ENCODE measurements around the gene SH2D3C. TPM values are rescaled to one million over a fixed set of nuclear protein-coding genes. Genes with fewer than 3 reads are reported as not detected.
"Not testable (repeated sequence)": the region's sequence is repeated elsewhere in the genome, so short reads cannot be mapped to it uniquely, and the experiment has no call there.

The SH2D3C gene
- total RNA-seq, 1 donor from 2014 or later, result 7.1 TPM

DNA sequence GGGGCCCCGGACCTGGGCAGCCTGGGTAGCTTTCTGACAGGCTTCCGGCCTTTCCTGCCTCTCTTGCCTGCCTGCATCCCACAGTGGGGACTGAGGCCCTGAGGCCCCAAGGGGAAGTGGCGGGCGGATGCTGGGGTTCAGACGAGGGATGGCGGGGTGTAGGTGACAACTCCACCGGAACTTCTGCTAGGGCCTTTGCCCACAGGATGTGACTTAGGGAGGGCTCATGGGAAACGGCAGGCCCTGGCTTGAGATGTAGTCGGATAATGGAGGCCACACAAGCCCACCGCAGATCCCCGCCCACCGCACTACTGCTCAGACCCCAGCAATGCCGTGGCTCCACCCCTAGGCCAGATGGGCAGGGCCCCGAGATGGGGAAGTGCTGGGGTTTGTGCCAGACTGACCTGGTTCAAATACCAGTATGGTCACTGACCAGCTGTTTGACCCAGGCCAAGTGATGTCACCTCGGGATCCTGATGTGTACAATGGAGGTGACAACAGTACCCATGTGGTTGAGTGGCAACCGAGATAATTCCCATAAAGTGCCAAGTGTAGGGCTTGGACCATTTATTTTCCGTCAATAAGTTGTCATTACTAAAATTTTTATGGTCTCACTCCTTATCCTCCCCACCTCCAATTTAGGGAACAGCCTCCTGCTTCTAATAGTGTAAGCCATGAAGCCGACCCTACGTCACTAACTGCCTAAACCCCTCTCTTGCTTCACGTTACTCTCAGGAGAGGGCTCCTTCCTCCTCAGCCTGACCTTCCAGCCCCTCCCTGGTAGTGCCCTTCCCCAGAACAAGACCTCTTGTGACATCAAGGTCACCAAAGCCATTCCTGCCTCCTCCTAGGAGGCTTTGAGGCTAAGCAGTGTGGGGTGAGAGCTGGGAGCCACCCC is 4.9 kb upstream of the SH2D3C start:
- DNase-seq (ENCODE audit: extremely low spot score, unreplicated experiment), result no peak
- Mint-ChIP-seq H3K4me3 (no peak overlapping the region), H3K9me3 (no peaks in the 10 kb centered on the region), H3K4me1 (ENCODE audit: unreplicated experiment) (peaks cover 10% of the 10 kb centered on the region), H3K36me3 (peaks cover 4% of the 10 kb centered on the region), H3K27ac (no peak overlapping the region), H3K27me3 (no peaks in the 10 kb centered on the region)
- TF ChIP-seq, protein P1, sequence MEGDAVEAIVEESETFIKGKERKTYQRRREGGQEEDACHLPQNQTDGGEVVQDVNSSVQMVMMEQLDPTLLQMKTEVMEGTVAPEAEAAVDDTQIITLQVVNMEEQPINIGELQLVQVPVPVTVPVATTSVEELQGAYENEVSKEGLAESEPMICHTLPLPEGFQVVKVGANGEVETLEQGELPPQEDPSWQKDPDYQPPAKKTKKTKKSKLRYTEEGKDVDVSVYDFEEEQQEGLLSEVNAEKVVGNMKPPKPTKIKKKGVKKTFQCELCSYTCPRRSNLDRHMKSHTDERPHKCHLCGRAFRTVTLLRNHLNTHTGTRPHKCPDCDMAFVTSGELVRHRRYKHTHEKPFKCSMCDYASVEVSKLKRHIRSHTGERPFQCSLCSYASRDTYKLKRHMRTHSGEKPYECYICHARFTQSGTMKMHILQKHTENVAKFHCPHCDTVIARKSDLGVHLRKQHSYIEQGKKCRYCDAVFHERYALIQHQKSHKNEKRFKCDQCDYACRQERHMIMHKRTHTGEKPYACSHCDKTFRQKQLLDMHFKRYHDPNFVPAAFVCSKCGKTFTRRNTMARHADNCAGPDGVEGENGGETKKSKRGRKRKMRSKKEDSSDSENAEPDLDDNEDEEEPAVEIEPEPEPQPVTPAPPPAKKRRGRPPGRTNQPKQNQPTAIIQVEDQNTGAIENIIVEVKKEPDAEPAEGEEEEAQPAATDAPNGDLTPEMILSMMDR (conservative IDR thresholded peaks at IDR 0.05), result no peak

DNA sequence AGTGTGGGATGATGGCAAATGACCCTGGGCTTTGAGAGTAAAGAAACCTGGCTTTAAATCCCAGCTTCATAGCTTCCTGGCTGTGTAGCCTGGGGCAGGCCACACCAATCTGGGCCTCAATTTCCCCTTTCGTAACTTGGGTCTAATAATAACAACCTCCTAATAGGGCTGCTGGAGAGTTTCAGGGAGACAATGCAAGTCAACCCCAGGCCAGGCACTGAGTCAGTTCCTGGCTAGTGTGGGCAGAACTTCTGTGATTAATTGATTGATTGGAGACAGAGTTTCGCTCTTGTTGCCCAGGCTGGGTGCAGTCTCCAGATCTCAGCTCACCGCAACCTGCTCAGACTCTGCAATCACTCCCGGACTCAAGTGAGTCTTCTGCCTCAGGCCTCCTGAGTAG is 3.3 kb upstream of the SH2D3C start:
- DNase-seq (ENCODE audit: extremely low spot score, unreplicated experiment), result no peak
- TF ChIP-seq, protein P1 (conservative IDR thresholded peaks at IDR 0.05), result no peak
- Mint-ChIP-seq H3K27ac (no peak overlapping the region), H3K9me3 (no peaks in the 10 kb centered on the region), H3K4me3 (no peak overlapping the region), H3K36me3 (peaks cover 3% of the 10 kb centered on the region), H3K4me1 (ENCODE audit: unreplicated experiment) (peaks cover 7% of the 10 kb centered on the region), H3K27me3 (no peaks in the 10 kb centered on the region)

DNA sequence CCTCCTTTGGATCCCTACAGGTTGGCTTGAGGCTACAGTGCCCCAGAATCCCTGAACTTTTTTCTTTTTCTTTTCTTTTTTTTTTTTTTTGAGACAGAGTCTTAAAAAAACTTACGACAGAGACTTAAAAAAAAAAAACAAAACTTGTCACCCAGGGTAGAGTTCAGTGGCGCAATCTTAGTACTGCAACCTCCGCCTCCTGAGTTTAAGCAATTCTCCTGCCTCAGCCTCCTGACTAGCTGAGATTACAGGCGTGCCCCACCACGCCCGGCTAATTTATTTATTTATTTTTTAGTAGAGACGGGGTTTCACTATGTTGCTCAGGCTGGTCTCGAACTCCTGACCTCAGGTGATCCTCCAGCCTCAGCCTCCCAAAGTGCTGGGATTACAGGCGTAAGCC is 2.4 kb upstream of the SH2D3C start:
- not testable (repeated sequence) for H3K27me3 Mint-ChIP-seq; H3K27ac Mint-ChIP-seq; H3K36me3 Mint-ChIP-seq; H3K4me3 Mint-ChIP-seq; H3K9me3 Mint-ChIP-seq; DNase-seq (ENCODE audit: extremely low spot score, unreplicated experiment); H3K4me1 Mint-ChIP-seq (ENCODE audit: unreplicated experiment)
- TF ChIP-seq, protein P1 (conservative IDR thresholded peaks at IDR 0.05), result peak; percentile 62

DNA sequence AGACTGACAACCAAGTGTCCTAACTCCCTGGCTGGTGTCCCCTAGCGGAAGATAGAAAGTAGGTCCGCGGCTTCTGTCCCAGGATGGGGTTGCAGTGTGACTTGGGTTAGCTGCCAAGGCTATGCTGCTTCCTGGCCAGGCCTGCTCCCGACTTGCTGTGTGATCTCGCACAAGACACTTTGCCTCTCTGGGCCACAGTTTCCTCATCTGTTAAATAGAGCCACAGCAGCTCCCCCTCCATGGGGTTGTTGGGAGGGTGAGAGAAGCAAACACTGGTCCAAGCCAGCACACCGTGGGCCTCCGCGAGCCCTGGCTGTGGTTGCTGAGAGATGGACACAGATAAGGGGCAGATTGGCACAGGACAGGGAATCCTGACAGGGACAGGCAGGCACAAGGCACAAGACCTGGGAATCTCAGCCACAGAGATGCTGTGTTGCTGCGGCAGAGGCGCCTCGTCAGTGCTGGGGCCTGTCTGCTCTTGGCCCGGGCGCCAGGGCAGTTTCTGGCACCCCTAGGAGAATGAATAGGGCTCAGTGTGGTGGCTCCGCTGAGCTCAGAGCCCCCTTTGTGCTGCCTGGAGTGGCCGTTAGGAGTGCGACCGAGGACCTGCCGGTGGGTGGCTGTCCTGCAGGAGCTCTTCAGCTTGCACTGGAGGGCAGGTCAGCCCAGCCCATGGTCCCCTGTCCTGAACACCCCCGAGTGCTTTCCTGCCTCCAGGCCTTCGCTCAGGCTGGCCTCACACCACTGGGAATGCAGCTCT is 1.8 kb upstream of the SH2D3C start:
- no peak for DNase-seq (ENCODE audit: extremely low spot score, unreplicated experiment)

DNA sequence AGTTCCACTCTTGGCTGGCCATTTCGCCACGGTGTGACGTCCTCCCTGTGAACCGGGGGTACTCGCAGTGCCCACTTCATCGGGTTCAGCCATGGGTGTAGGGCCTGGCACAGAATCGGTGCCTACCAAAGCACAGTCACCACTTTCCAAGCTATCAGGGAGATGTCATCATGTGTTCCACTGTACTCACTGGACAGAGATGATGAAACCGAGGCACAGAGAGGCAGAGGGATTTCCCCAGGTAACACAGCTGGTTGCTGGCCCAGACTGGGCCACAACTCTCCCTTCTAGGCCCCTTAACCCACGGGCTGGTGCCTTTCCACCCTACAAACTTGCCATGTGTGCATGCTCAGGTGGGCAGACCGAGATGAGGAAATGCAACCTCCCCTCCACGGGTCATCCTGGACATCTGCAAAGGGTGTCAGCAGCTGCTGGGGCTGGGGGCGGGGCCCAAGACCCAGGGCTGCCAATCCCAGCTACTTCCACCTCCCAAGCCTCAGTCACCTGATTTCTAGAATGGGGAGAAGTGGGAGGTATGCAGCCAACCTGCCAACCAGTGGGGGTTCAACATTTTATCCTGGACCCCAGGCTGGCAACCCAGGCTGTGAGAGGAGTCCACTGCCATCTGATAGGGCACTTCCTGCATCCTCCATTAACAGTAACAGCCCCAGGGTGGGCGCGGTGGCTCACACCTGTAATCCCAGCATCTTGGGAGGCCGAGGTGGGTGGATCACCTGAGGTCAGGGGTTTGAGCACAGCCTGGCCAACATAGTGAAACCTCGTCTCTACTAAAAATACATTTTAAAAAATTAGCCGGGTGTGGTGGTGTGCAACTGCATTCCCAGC is 893 bp upstream of the SH2D3C start:
- Mint-ChIP-seq H3K9me3 (no peaks in the 10 kb centered on the region), H3K4me3 (no peak overlapping the region), H3K4me1 (ENCODE audit: unreplicated experiment) (peaks cover 3% of the 10 kb centered on the region), H3K27me3 (no peaks in the 10 kb centered on the region), H3K27ac (no peak overlapping the region), H3K36me3 (no peaks in the 10 kb centered on the region)
- TF ChIP-seq, protein P1 (conservative IDR thresholded peaks at IDR 0.05), result no peak
- no peak for DNase-seq (ENCODE audit: extremely low spot score, unreplicated experiment)

More for the DNA sequence above, 1.8 kb upstream of the SH2D3C start:
- Mint-ChIP-seq H3K4me1 (ENCODE audit: unreplicated experiment) (peaks cover 3% of the 10 kb centered on the region), H3K27me3 (no peaks in the 10 kb centered on the region), H3K4me3 (no peak overlapping the region), H3K9me3 (no peaks in the 10 kb centered on the region), H3K27ac (no peak overlapping the region), H3K36me3 (no peaks in the 10 kb centered on the region)
- TF ChIP-seq, protein P1 (conservative IDR thresholded peaks at IDR 0.05), result no peak
